Measurements from ENCODE around the gene CASP12. TPM values are rescaled to one million over a fixed set of nuclear protein-coding genes. Genes with fewer than 3 reads are reported as not detected.
"Not testable (repeated sequence)": the region's sequence is repeated elsewhere in the genome, so short reads cannot be mapped to it uniquely, and the experiment has no call there.

The CASP12 gene
- total RNA-seq, 1 experiment from 2014 or later = not detected

DNA sequence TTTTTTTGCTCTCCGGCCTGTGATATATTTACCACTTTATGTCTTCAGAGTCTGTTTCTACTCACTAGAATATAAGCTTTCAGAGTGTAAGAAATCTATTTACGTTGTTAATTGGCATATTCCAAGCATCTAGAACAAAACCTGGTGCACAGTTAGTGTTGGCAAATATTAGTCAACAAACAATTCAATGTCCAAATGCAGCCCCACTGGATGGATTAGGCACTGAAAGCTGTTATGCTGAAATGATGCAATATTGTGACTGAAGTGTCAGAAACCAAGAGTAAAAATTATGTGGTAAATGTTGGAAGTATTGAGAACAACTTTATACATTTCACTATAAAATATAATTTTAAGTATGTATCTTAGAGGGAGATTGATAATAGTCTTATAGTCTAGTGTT is 45.3 kb upstream of the CASP12 start:
- TF ChIP-seq, protein P1, sequence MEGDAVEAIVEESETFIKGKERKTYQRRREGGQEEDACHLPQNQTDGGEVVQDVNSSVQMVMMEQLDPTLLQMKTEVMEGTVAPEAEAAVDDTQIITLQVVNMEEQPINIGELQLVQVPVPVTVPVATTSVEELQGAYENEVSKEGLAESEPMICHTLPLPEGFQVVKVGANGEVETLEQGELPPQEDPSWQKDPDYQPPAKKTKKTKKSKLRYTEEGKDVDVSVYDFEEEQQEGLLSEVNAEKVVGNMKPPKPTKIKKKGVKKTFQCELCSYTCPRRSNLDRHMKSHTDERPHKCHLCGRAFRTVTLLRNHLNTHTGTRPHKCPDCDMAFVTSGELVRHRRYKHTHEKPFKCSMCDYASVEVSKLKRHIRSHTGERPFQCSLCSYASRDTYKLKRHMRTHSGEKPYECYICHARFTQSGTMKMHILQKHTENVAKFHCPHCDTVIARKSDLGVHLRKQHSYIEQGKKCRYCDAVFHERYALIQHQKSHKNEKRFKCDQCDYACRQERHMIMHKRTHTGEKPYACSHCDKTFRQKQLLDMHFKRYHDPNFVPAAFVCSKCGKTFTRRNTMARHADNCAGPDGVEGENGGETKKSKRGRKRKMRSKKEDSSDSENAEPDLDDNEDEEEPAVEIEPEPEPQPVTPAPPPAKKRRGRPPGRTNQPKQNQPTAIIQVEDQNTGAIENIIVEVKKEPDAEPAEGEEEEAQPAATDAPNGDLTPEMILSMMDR (conservative IDR thresholded peaks at IDR 0.05; ENCODE audit: low read depth, low read length) = no peak
- TF ChIP-seq EZH2 (IDR thresholded peaks at IDR 0.05; ENCODE audit: borderline replicate concordance, low read depth, low read length, poor library complexity, severe bottlenecking) = no peak
- no TSS peak for BruUV-seq (replicated peaks)
- H3K4me1 ChIP-seq (ENCODE audit: insufficient read depth, low read length, poor library complexity, severe bottlenecking) = no peaks in the 10 kb centered on the region
- intact Hi-C loops (cut with micrococcal nuclease; ENCODE audit: unreplicated experiment) = no loop called here
- no peaks in the 10 kb centered on the region for H3K27me3 ChIP-seq (replicated peaks; ENCODE audit: insufficient read depth, low read depth, low read length, poor library complexity)
- ChIA-PET CTCF (no interaction called here), POLR2A (ENCODE audit: low non-redundant PET) (no interaction called here)
- DNase-seq (ENCODE audit: low spot score) = no peak
- H3K9me3 ChIP-seq (ENCODE audit: low read depth, low read length, poor library complexity, severe bottlenecking) = no peaks in the 10 kb centered on the region
- no peak overlapping the region for H3K27ac ChIP-seq (ENCODE audit: low read depth, low read length, poor library complexity, severe bottlenecking)
- no peak overlapping the region for H3K4me3 ChIP-seq (ENCODE audit: low read depth, low read length, poor library complexity, severe bottlenecking)
- H3K36me3 ChIP-seq (ENCODE audit: insufficient read depth, low read length, poor library complexity, severe bottlenecking) = peaks cover 11% of the 10 kb centered on the region

DNA sequence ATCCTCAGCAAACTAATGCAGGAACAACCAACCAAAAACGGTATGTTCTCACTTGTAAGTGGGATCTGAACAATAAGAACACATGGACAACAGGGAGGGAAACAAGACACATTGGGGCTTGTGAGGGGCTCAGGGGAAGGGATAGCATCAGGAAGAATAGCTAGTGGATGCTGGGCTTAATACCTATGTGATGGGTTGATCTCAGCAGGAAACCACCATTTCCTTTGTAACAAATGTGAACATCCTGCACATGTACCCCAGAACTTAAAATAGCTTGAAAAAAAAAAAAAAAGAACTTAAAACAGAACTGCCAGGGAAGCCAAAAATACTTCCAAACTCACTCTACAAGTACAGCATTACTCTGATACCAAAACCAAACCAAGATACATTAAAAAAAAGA is 36.3 kb upstream of the CASP12 start:
- H3K27ac ChIP-seq (ENCODE audit: low read depth, low read length, poor library complexity, severe bottlenecking) = no peak overlapping the region
- no peaks in the 10 kb centered on the region for H3K4me1 ChIP-seq (ENCODE audit: insufficient read depth, low read length, poor library complexity, severe bottlenecking)
- BruUV-seq (replicated peaks) = no TSS peak
- H3K27me3 ChIP-seq (replicated peaks; ENCODE audit: insufficient read depth, low read depth, low read length, poor library complexity) = no peaks in the 10 kb centered on the region
- no peaks in the 10 kb centered on the region for H3K9me3 ChIP-seq (ENCODE audit: low read depth, low read length, poor library complexity, severe bottlenecking)
- TF ChIP-seq EZH2 (IDR thresholded peaks at IDR 0.05; ENCODE audit: borderline replicate concordance, low read depth, low read length, poor library complexity, severe bottlenecking) = no peak
- TF ChIP-seq, protein P1 (conservative IDR thresholded peaks at IDR 0.05; ENCODE audit: low read depth, low read length) = no peak
- ChIA-PET CTCF (no interaction called here), POLR2A (ENCODE audit: low non-redundant PET) (no interaction called here)
- H3K4me3 ChIP-seq (ENCODE audit: low read depth, low read length, poor library complexity, severe bottlenecking) = no peak overlapping the region
- H3K36me3 ChIP-seq (ENCODE audit: insufficient read depth, low read length, poor library complexity, severe bottlenecking) = no peaks in the 10 kb centered on the region
- no peak for DNase-seq (ENCODE audit: low spot score)
- intact Hi-C loops (cut with micrococcal nuclease; ENCODE audit: unreplicated experiment) = no loop called here

DNA sequence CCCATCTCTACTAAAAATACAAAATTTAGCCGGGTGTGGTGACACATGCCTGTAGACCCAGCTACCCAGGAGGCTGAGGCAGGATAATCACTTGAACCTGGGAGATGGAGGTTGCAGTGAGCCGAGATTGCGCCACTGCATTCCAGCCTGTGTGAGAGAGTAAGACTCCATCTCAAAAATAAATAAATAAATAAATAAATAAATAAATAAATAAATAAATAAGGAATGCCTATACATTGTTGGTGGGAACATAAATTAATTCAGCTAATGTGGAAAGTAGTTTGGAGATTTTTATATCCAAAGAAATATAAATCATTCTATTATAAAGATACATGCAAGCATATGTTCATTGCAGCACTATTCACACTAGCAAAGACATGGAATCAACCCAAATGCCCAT is 35.8 kb upstream of the CASP12 start:
- POLR2A ChIA-PET (ENCODE audit: low non-redundant PET); H3K4me1 ChIP-seq (ENCODE audit: insufficient read depth, low read length, poor library complexity, severe bottlenecking); DNase-seq (ENCODE audit: low spot score); H3K36me3 ChIP-seq (ENCODE audit: insufficient read depth, low read length, poor library complexity, severe bottlenecking); BruUV-seq (replicated peaks); H3K4me3 ChIP-seq (ENCODE audit: low read depth, low read length, poor library complexity, severe bottlenecking); CTCF ChIA-PET; H3K9me3 ChIP-seq (ENCODE audit: low read depth, low read length, poor library complexity, severe bottlenecking); H3K27me3 ChIP-seq (replicated peaks; ENCODE audit: insufficient read depth, low read depth, low read length, poor library complexity); intact Hi-C loops (cut with micrococcal nuclease; ENCODE audit: unreplicated experiment); H3K27ac ChIP-seq (ENCODE audit: low read depth, low read length, poor library complexity, severe bottlenecking): not testable (repeated sequence)

DNA sequence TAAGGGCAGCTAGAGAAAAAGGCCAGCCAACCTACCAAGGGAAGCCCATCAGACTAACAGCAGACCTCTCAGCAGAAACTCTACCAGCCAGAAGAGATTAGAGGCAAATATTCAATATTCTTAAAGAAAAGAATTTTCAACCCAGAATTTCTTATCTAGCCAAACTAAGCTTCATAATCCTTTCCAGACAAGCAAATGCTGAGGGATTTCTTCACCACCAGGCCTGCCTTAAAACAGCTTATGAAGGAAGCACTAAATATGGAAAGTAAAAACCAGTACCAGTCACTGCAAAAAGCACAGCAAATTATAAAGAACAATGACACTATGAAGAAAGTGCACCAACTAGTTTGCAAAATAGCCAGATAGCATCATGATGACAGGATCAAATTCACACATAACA is 30.6 kb upstream of the CASP12 start:
- no peak for DNase-seq (ENCODE audit: low spot score)
- Histone ChIP-seq H3K27ac (ENCODE audit: low read depth, low read length, poor library complexity, severe bottlenecking) (no peak overlapping the region), H3K4me3 (ENCODE audit: low read depth, low read length, poor library complexity, severe bottlenecking) (no peak overlapping the region), H3K36me3 (ENCODE audit: insufficient read depth, low read length, poor library complexity, severe bottlenecking) (no peaks in the 10 kb centered on the region), H3K9me3 (ENCODE audit: low read depth, low read length, poor library complexity, severe bottlenecking) (no peaks in the 10 kb centered on the region), H3K4me1 (ENCODE audit: insufficient read depth, low read length, poor library complexity, severe bottlenecking) (no peaks in the 10 kb centered on the region), H3K27me3 (replicated peaks; ENCODE audit: insufficient read depth, low read depth, low read length, poor library complexity) (no peaks in the 10 kb centered on the region)
- intact Hi-C loops (cut with micrococcal nuclease; ENCODE audit: unreplicated experiment) = no loop called here
- TF ChIP-seq, protein P1 (conservative IDR thresholded peaks at IDR 0.05; ENCODE audit: low read depth, low read length) = no peak
- no peak for TF ChIP-seq EZH2 (IDR thresholded peaks at IDR 0.05; ENCODE audit: borderline replicate concordance, low read depth, low read length, poor library complexity, severe bottlenecking)
- CTCF ChIA-PET = no interaction called here
- POLR2A ChIA-PET (ENCODE audit: low non-redundant PET) = no interaction called here
- BruUV-seq (replicated peaks) = no TSS peak
